GM23338 (cell line): Measurements from ENCODE around the gene PRKCH. TPM values are rescaled to one million over a fixed set of nuclear protein-coding genes. Genes with fewer than 3 reads are reported as not detected.

Experiments
- ATAC-seq: fragments of 200-7000 bp; cut with Tn5 transposase; 3 replicates; pipeline ENCODE4 v1.9.1; 2020
- DNase-seq: peaks from one replicate; pipeline ENCODE4 v3.0.0-alpha.2; 2015; ENCODE audit warnings: low spot score
- H2AFZ ChIP-seq: fragments of 200-600 bp; sonication (generic); 2 replicates; pipeline ENCODE4 v1.8.0; 2016; ENCODE audit warnings: antibody characterized with exemption, mild to moderate bottlenecking, moderate library complexity
- H3F3A ChIP-seq: fragments of 200-600 bp; sonication (generic); replicated peaks from 2 replicates; pipeline ENCODE4 v1.8.0; 2017; ENCODE audit warnings: antibody characterized with exemption, mixed run types, low read depth
- H3K27ac ChIP-seq: fragments of 200-600 bp; sonication (generic); 2 replicates; pipeline ENCODE4 v1.6.1; 2016; ENCODE audit warnings: low read depth
- H3K27me3 ChIP-seq: fragments of 200-600 bp; sonication (generic); 2 replicates; pipeline ENCODE4 v1.8.0; 2016; ENCODE audit warnings: mild to moderate bottlenecking, mixed run types, moderate library complexity; ENCODE audit not compliant: insufficient read depth
- H3K36me3 ChIP-seq: fragments of 200-600 bp; sonication (generic); 2 replicates; pipeline ENCODE4 v1.8.0; 2016; ENCODE audit warnings: mild to moderate bottlenecking; ENCODE audit not compliant: insufficient read depth
- H3K4me1 ChIP-seq: fragments of 200-600 bp; sonication (generic); 2 replicates; pipeline ENCODE4 v1.8.0; 2016; ENCODE audit warnings: mild to moderate bottlenecking, moderate library complexity; ENCODE audit not compliant: insufficient read depth
- H3K4me2 ChIP-seq: fragments of 200-600 bp; sonication (generic); 2 replicates; pipeline ENCODE4 v1.7.1; 2017; ENCODE audit warnings: mixed run types
- H3K4me3 ChIP-seq: fragments of 200-600 bp; sonication (generic); 2 replicates; pipeline ENCODE4 v1.6.1; 2016; ENCODE audit warnings: mixed run types
- H3K79me2 ChIP-seq: fragments of 200-600 bp; sonication (generic); replicated peaks from 2 replicates; pipeline ENCODE4 v1.8.0; 2017; ENCODE audit warnings: mild to moderate bottlenecking; ENCODE audit not compliant: insufficient read depth
- H3K9me2 ChIP-seq: fragments of 200-600 bp; sonication (generic); 2 replicates; pipeline ENCODE4 v1.8.0; 2017; ENCODE audit not compliant: insufficient read depth
- H4K20me1 ChIP-seq: fragments of 200-600 bp; sonication (generic); replicated peaks from 2 replicates; pipeline ENCODE4 v1.8.0; 2017; ENCODE audit warnings: mild to moderate bottlenecking; ENCODE audit not compliant: insufficient read depth
- H3K27ac Mint-ChIP-seq: 2 replicates; pipeline ENCODE4 v1.8.0; 2020; ENCODE audit warnings: inconsistent platforms, mild to moderate bottlenecking, moderate library complexity, mixed read lengths
- H3K27me3 Mint-ChIP-seq: 3 replicates; pipeline ENCODE4 v1.8.0; 2022; ENCODE audit warnings: low read depth, mild to moderate bottlenecking, moderate library complexity, mixed read lengths, inconsistent platforms; ENCODE audit not compliant: insufficient read depth, poor library complexity
- H3K36me3 Mint-ChIP-seq: 3 replicates; pipeline ENCODE4 v1.8.0; 2021; ENCODE audit warnings: low read depth, mild to moderate bottlenecking, inconsistent platforms, moderate library complexity, mixed read lengths
- H3K4me1 Mint-ChIP-seq: 3 replicates; pipeline ENCODE4 v1.8.0; 2020; ENCODE audit warnings: mild to moderate bottlenecking, inconsistent platforms, mixed read lengths
- H3K4me3 Mint-ChIP-seq: 3 replicates; pipeline ENCODE4 v1.8.0; 2021; ENCODE audit warnings: moderate library complexity, mild to moderate bottlenecking, inconsistent platforms, mixed read lengths
- H3K9me3 Mint-ChIP-seq: 3 replicates; pipeline ENCODE4 v1.8.0; 2020; ENCODE audit warnings: moderate library complexity, mild to moderate bottlenecking, inconsistent platforms, mixed read lengths
- CREB1 ChIP-seq: fragments of 250-450 bp; sonication (Bioruptor Pico); IDR thresholded peaks from 2 replicates; pipeline ENCODE4 v1.5.0; 2020; ENCODE audit warnings: low read depth, mild to moderate bottlenecking, moderate library complexity
- CTCF ChIP-seq, 2 experiments: fragments of 200-600 bp in 1 of 2; sonication (generic) in 1 of 2; conservative IDR thresholded peaks; 2 replicates each; pipeline versions ENCODE4 v1.5.1 to v1.6.1; 2016 to 2017; ENCODE audit warnings: antibody characterized with exemption in 2 of 2, low read depth in 2 of 2, mild to moderate bottlenecking in 2 of 2, moderate library complexity in 1 of 2
- ETS1 ChIP-seq: IDR thresholded peaks from 2 replicates; pipeline ENCODE4 v1.6.1; 2016; ENCODE audit warnings: antibody characterized with exemption
- EZH2 ChIP-seq: fragments of 200-600 bp; sonication (generic); IDR thresholded peaks from one replicate; pipeline ENCODE4 v1.8.0; 2017; ENCODE audit warnings: antibody characterized with exemption, mild to moderate bottlenecking, low read depth; ENCODE audit not compliant: unreplicated experiment
- EZH2phosphoT487 ChIP-seq: fragments of 200-600 bp; sonication (generic); IDR thresholded peaks from one replicate; pipeline ENCODE4 v1.8.1; 2018; ENCODE audit warnings: antibody characterized with exemption; ENCODE audit not compliant: unreplicated experiment
- JUNB ChIP-seq: IDR thresholded peaks from one replicate; pipeline ENCODE4 v1.6.1; 2016; ENCODE audit warnings: antibody characterized with exemption; ENCODE audit not compliant: unreplicated experiment
- NANOG ChIP-seq: IDR thresholded peaks from 2 replicates; pipeline ENCODE4 v1.6.1; 2016; ENCODE audit warnings: antibody characterized with exemption, borderline replicate concordance
- POLR2AphosphoS5 ChIP-seq: IDR thresholded peaks from 2 replicates; pipeline ENCODE4 v1.6.1; 2016; ENCODE audit warnings: antibody characterized with exemption, low read depth
- REST ChIP-seq: IDR thresholded peaks from one replicate; pipeline ENCODE4 v1.6.1; 2018; ENCODE audit warnings: antibody characterized with exemption; ENCODE audit not compliant: unreplicated experiment
- STAT1 ChIP-seq: IDR thresholded peaks from one replicate; pipeline ENCODE4 v1.6.1; 2016; ENCODE audit warnings: antibody characterized with exemption; ENCODE audit not compliant: unreplicated experiment
- ZNF114 ChIP-seq: fragments of 250-450 bp; sonication (Bioruptor Pico); IDR thresholded peaks from 2 replicates; pipeline ENCODE4 v1.5.0; 2020; ENCODE audit warnings: mild to moderate bottlenecking, moderate library complexity
- ZNF331 ChIP-seq: fragments of 250-450 bp; sonication (Bioruptor Pico); IDR thresholded peaks from 2 replicates; pipeline ENCODE4 v1.5.0; 2020; ENCODE audit warnings: low read depth, mild to moderate bottlenecking, moderate library complexity
- ZNF462 ChIP-seq: fragments of 250-450 bp; sonication (Bioruptor Pico); IDR thresholded peaks from 2 replicates; pipeline ENCODE4 v1.5.0; 2020; ENCODE audit warnings: mild to moderate bottlenecking, moderate library complexity
- polyA plus RNA-seq: library from polyadenylated mRNA; unstranded; fragments of >200 nt; fragmentation: Nextera tagmentation; extraction: Ambion mirVana; gene quantifications from 2 replicates; pipeline ENCODE4 v1.2.1, GENCODE V29; 2016
- total RNA-seq: library from RNA; depleted of rRNA; stranded (reverse); fragments of >200 nt; shearing (Covaris generic); gene quantifications from 2 replicates; pipeline ENCODE4 v1.2.3, GENCODE V29; 2014

The PRKCH gene
- total and polyA plus RNA-seq, 2 experiments from 2014 or later = 5.4 to 10.1 TPM

GRCh38 chr14:61433169-61433568, 111.8 kb downstream of the PRKCH start:
- H3K9me2 ChIP-seq = no peaks in the 10 kb centered on the region
- H3K4me3 ChIP-seq = no peak overlapping the region
- Mint-ChIP-seq H3K27ac (no peak overlapping the region), H3K9me3 (peaks cover 11% of the 10 kb centered on the region; the same call in 1 of the 3 replicates), H3K4me1 (peaks cover 16% of the 10 kb centered on the region), H3K36me3 (no peaks in the 10 kb centered on the region), H3K4me3 (no peak overlapping the region), H3K27me3 (peaks cover 4% of the 10 kb centered on the region)
- no peak overlapping the region for H3K27ac ChIP-seq
- H2AFZ ChIP-seq = no peak overlapping the region
- no peaks in the 10 kb centered on the region for H3K79me2 ChIP-seq
- no peaks in the 10 kb centered on the region for H4K20me1 ChIP-seq
- ATAC-seq = no peak
- TF ChIP-seq ETS1 (no peak), POLR2AphosphoS5 (no peak), NANOG (no peak), ZNF462 (no peak), EZH2phosphoT487 (no peak), REST (no peak), CREB1 (CRISPR knock-in tag) (no peak), JUNB (no peak), ZNF331 (CRISPR knock-in tag) (no peak), STAT1 (no peak), ZNF114 (no peak), EZH2 (no peak), CTCF (conservative IDR thresholded peaks at IDR 0.05; ENCODE audit: low read depth in 2 of 2) (no peak)
- no peaks in the 10 kb centered on the region for H3K27me3 ChIP-seq
- H3F3A ChIP-seq = no peaks in the 10 kb centered on the region
- no peak overlapping the region for H3K4me2 ChIP-seq
- DNase-seq = no peak
- peaks cover 15% of the 10 kb centered on the region for H3K4me1 ChIP-seq
- no peaks in the 10 kb centered on the region for H3K36me3 ChIP-seq
